IMR-90 (cell line): ENCODE measurements around the gene GZF1. TPM values are rescaled to one million over a fixed set of nuclear protein-coding genes. Genes with fewer than 3 reads are reported as not detected.

Experiments
- ATAC-seq: fragments of 200-7000 bp; cut with Tn5 transposase; 2 replicates; pipeline ENCODE4 v1.9.1; 2020; ENCODE audit warnings: low read depth, mild to moderate bottlenecking, moderate library complexity
- BruUV-seq: library from RNA; stranded (reverse); fragments of 400-500 nt; replicated peaks from 2 replicates; lab custom pipeline; 2021; lab: Mats Ljungman, UMichigan
- CTCF ChIA-PET: fragments of 300-600 bp; formaldehyde crosslinking; extraction: SDS; loops from one replicate; lab custom pipeline; 2021; ENCODE audit warnings: antibody characterized with exemption; lab: Yijun Ruan, JAX
- POLR2A ChIA-PET: fragments of 300-600 bp; sonication (Branson Sonifier 250); formaldehyde crosslinking; loops from one replicate; lab custom pipeline; 2022; ENCODE audit warnings: antibody characterized with exemption; ENCODE audit not compliant: unreplicated experiment; lab: Charles Lee
- DNase-seq: peaks from one replicate; pipeline ENCODE4 v3.0.0; 2013
- H2AFZ ChIP-seq: replicated peaks from 2 replicates; pipeline ENCODE3; 2013; ENCODE audit warnings: low read length, mild to moderate bottlenecking; ENCODE audit not compliant: poor library complexity
- H2AK5ac ChIP-seq: 2 replicates; pipeline ENCODE4 v1.6.1; 2013; ENCODE audit warnings: low read depth, low read length, inconsistent platforms
- H2AK9ac ChIP-seq: replicated peaks from 2 replicates; pipeline ENCODE3; 2013; ENCODE audit warnings: mild to moderate bottlenecking, low read depth, low read length, moderate library complexity; ENCODE audit not compliant: poor library complexity
- H2BK120ac ChIP-seq: 2 replicates; pipeline ENCODE4 v1.6.1; 2013; ENCODE audit warnings: low read depth, low read length, inconsistent platforms
- H2BK15ac ChIP-seq: 3 replicates; pipeline ENCODE4 v1.6.1; 2013; ENCODE audit warnings: low read depth, low read length, inconsistent platforms
- H2BK20ac ChIP-seq: 2 replicates; pipeline ENCODE4 v1.6.1; 2013; ENCODE audit warnings: low read depth, mild to moderate bottlenecking, inconsistent platforms, low read length, moderate library complexity
- H2BK5ac ChIP-seq: 2 replicates; pipeline ENCODE4 v1.6.1; 2013; ENCODE audit warnings: mild to moderate bottlenecking, low read depth, low read length, inconsistent platforms; ENCODE audit not compliant: poor library complexity, severe bottlenecking
- H3K14ac ChIP-seq: replicated peaks from 2 replicates; pipeline ENCODE4 v1.6.1; 2013; ENCODE audit warnings: low read depth, low read length, inconsistent platforms
- H3K18ac ChIP-seq: 2 replicates; pipeline ENCODE4 v1.6.1; 2013; ENCODE audit warnings: low read depth, low read length, control low read depth
- H3K23ac ChIP-seq: 2 replicates; pipeline ENCODE4 v1.6.1; 2013; ENCODE audit warnings: low read depth, low read length, inconsistent platforms
- H3K27ac ChIP-seq: 2 replicates; pipeline ENCODE4 v1.5.1; 2013; ENCODE audit warnings: mild to moderate bottlenecking, control low read depth, low read length; ENCODE audit not compliant: insufficient read depth
- H3K27me3 ChIP-seq: 2 replicates; pipeline ENCODE4 v1.6.1; 2013; ENCODE audit warnings: low read length; ENCODE audit not compliant: control insufficient read depth, insufficient read depth
- H3K36me3 ChIP-seq: 2 replicates; pipeline ENCODE4 v1.6.1; 2013; ENCODE audit warnings: low read length, mixed read lengths; ENCODE audit not compliant: control insufficient read depth, insufficient read depth
- H3K4ac ChIP-seq: 2 replicates; pipeline ENCODE4 v1.6.1; 2013; ENCODE audit warnings: low read depth, low read length, inconsistent platforms
- H3K4me1 ChIP-seq: 2 replicates; pipeline ENCODE4 v1.6.1; 2013; ENCODE audit warnings: low read length, mixed read lengths; ENCODE audit not compliant: control insufficient read depth, insufficient read depth
- H3K4me2 ChIP-seq: 2 replicates; pipeline ENCODE4 v1.6.1; 2013; ENCODE audit warnings: low read depth, mild to moderate bottlenecking, control low read depth, low read length, moderate library complexity
- H3K4me3 ChIP-seq: 2 replicates; pipeline ENCODE4 v1.5.1; 2013; ENCODE audit warnings: low read depth, mild to moderate bottlenecking, control low read depth, low read length, moderate library complexity; ENCODE audit not compliant: insufficient read depth
- H3K56ac ChIP-seq: 2 replicates; pipeline ENCODE4 v1.6.1; 2013; ENCODE audit warnings: low read length, inconsistent platforms; ENCODE audit not compliant: insufficient read depth; ENCODE audit errors: extremely low read depth
- H3K79me1 ChIP-seq, 2 experiments: 2 replicates each; pipeline ENCODE4 v1.6.1; 2013; ENCODE audit warnings: low read length in 2 of 2, inconsistent platforms in 1 of 2, low read depth in 1 of 2
- H3K9ac ChIP-seq: 2 replicates; pipeline ENCODE4 v1.6.1; 2013; ENCODE audit warnings: low read depth, low read length, control low read depth
- H3K9me1 ChIP-seq: 2 replicates; pipeline ENCODE4 v1.6.1; 2013; ENCODE audit warnings: low read length, inconsistent platforms; ENCODE audit not compliant: insufficient read depth
- H3K9me3 ChIP-seq: 2 replicates; pipeline ENCODE4 v1.6.1; 2013; ENCODE audit warnings: low read length; ENCODE audit not compliant: control insufficient read depth, insufficient read depth
- H4K20me1 ChIP-seq: 2 replicates; pipeline ENCODE4 v1.6.1; 2013; ENCODE audit warnings: low read length, inconsistent platforms; ENCODE audit not compliant: insufficient read depth
- H4K5ac ChIP-seq: 2 replicates; pipeline ENCODE4 v1.6.1; 2013; ENCODE audit warnings: mild to moderate bottlenecking, low read depth, low read length, control low read depth
- H4K8ac ChIP-seq, 2 experiments: 2 replicates each; pipeline ENCODE4 v1.6.1; 2013; ENCODE audit warnings: low read depth in 2 of 2, low read length in 2 of 2, control low read depth in 1 of 2, inconsistent platforms in 1 of 2
- H4K91ac ChIP-seq: 2 replicates; pipeline ENCODE4 v1.6.1; 2013; ENCODE audit warnings: low read depth, low read length, inconsistent platforms; ENCODE audit not compliant: insufficient read depth
- BHLHE40 ChIP-seq: fragments of 150-350 bp; IDR thresholded peaks from 2 replicates; pipeline ENCODE4 v1.6.1; 2016; ENCODE audit warnings: mild to moderate bottlenecking, low read depth, low read length
- CEBPB ChIP-seq: IDR thresholded peaks from 2 replicates; pipeline ENCODE4 v1.6.1; 2012; ENCODE audit warnings: low read depth, low read length, improper control_type of control experiment
- CTCF ChIP-seq: conservative IDR thresholded peaks from 2 replicates; pipeline ENCODE4 v1.5.1; 2012; ENCODE audit warnings: mild to moderate bottlenecking, low read depth, low read length, improper control_type of control experiment
- MAFK ChIP-seq: IDR thresholded peaks from 2 replicates; pipeline ENCODE4 v1.6.1; 2012; ENCODE audit warnings: low read depth, low read length, improper control_type of control experiment
- WGBS, 2 experiments: methylation state at CpG; one replicate each; pipeline versions ENCODE4 v1.1.5 to v1.1.7; 2013; ENCODE audit warnings: missing lambda C conversion rate in 2 of 2; ENCODE audit not compliant: insufficient read length in 1 of 2; ENCODE audit errors: extremely low coverage in 2 of 2; 5-methylcytosine and 5-hydroxymethylcytosine counted together
- dilution Hi-C: fragments of 300-500 bp; cut with HindIII; formaldehyde crosslinking; loops from one replicate; pipeline ENCODE4 v1.14.3; 2018; ENCODE audit warnings: low sequenced_read_pairs; ENCODE audit not compliant: unreplicated experiment
- in situ Hi-C: fragments of 300-500 bp; cut with MboI; formaldehyde crosslinking; loops from 3 replicates; pipeline ENCODE4 v1.14.3; 2019; ENCODE audit warnings: low sequenced_read_pairs, inconsistent platforms, mixed read lengths
- intact Hi-C: fragments of 100-400 bp; cut with micrococcal nuclease; formaldehyde crosslinking; loops from 2 replicates; pipeline ENCODE4 v1.10.0; 2022
- polyA plus RNA-seq, 3 experiments: library from polyadenylated mRNA; depleted of rRNA; stranded (reverse); fragments of >200 nt; gene quantifications; 2 replicates each; pipeline ENCODE4 v1.2.3, GENCODE V29; 2012; ENCODE audit warnings: low replicate concordance in 1 of 3
- total RNA-seq: library from RNA; depleted of rRNA; stranded (reverse); fragments of >200 nt; gene quantifications from 2 replicates; pipeline ENCODE4 v1.2.3, GENCODE V29; 2012

GZF1 gene
- total and polyA plus RNA-seq, 2 of the 4 experiments (the other 2 are of a cell fraction): 23.7 to 24.7 TPM

- intact Hi-C loops: no loop called here
- Histone ChIP-seq H3K36me3 (peaks cover 32% of the 10 kb centered on the region), H3K4me1 (peaks cover 4% of the 10 kb centered on the region; the same call in 1 of the 2 replicates), H3K4ac (no peak overlapping the region), H4K8ac (no peak overlapping the region), H2AK9ac (no peak overlapping the region), H3K9me3 (no peaks in the 10 kb centered on the region), H3K27ac (no peak overlapping the region; the same call in 1 of the 2 replicates), H2BK20ac (no peak overlapping the region), H4K20me1 (no peaks in the 10 kb centered on the region), H3K9ac (no peak overlapping the region), H2AFZ (no peak overlapping the region), H4K91ac (no peak overlapping the region), H3K56ac (no peak overlapping the region), H3K23ac (0 out of 2 replicates have a peak overlapping the region, but pooled peaks have one; percentile 3), H2BK120ac (no peak overlapping the region), H2AK5ac (no peak overlapping the region), H2BK15ac (no peak overlapping the region), H3K4me2 (no peak overlapping the region), H3K9me1 (peaks cover 18% of the 10 kb centered on the region), H4K5ac (no peak overlapping the region), H2BK5ac (no peak overlapping the region), H3K18ac (no peak overlapping the region), H3K27me3 (no peaks in the 10 kb centered on the region), H3K79me1 (peaks cover 32 to 42% of the 10 kb centered on the region in 2 experiments), H3K14ac (peak overlapping the region; percentile 63; the same call in 1 of the 2 replicates), H3K4me3 (no peak overlapping the region)
- ChIA-PET POLR2A (interaction anchor here (0.7 kb wide), 1 partner anchor 8 kb away, joined by 5 read pairs; no protein-coding TSS in a partner anchor), CTCF (no interaction called here)
- dilution Hi-C loops: no loop called here
- ATAC-seq: peak; percentile 57
- in situ Hi-C loops: no loop called here
- WGBS, 2 experiments: no CpG with 5 or more reads among the region's 1 CpG
- BruUV-seq: no TSS peak
- no peak for TF ChIP-seq MAFK
- TF ChIP-seq CEBPB: no peak
- no peak for TF ChIP-seq CTCF
- TF ChIP-seq BHLHE40: no peak
- DNase-seq: no peak
These were observed 28.3 kb downstream of the GZF1 start for GRCh38 chr20:23390091-23390774.
